ENCODE data around the gene STRADB. TPM values are rescaled to one million over a fixed set of nuclear protein-coding genes. Genes with fewer than 3 reads are reported as not detected.

The STRADB gene
- total and polyA plus RNA-seq, 2 experiments from 2014 or later, result 35.9 to 37.1 TPM

GRCh38 chr2:201507725-201508124, 56.2 kb downstream of the STRADB start:
- no peak overlapping the region for H3K4me3 ChIP-seq
- no peaks in the 10 kb centered on the region for H3K9me2 ChIP-seq (ENCODE audit: insufficient read depth)
- no peaks in the 10 kb centered on the region for H3K36me3 ChIP-seq (ENCODE audit: insufficient read depth)
- H3K9me3 Mint-ChIP-seq, result peaks cover 16% of the 10 kb centered on the region; the same call in 2 of the 3 replicates
- H3F3A ChIP-seq (replicated peaks; ENCODE audit: low read depth), result no peaks in the 10 kb centered on the region
- ATAC-seq (no peak), DNase-seq (ENCODE audit: low spot score) (no peak)
- no peak overlapping the region for H3K27ac Mint-ChIP-seq
- H2AFZ ChIP-seq, result no peak overlapping the region
- H3K4me1 ChIP-seq (ENCODE audit: insufficient read depth), result no peaks in the 10 kb centered on the region
- H3K4me2 ChIP-seq, result no peak overlapping the region
- H3K27ac ChIP-seq (ENCODE audit: low read depth), result no peak overlapping the region
- no peak overlapping the region for H3K4me3 Mint-ChIP-seq
- H3K79me2 ChIP-seq (replicated peaks; ENCODE audit: insufficient read depth), result no peaks in the 10 kb centered on the region
- TF ChIP-seq CREB1 (CRISPR knock-in tag; IDR thresholded peaks at IDR 0.05; ENCODE audit: low read depth), result no peak
- TF ChIP-seq EZH2phosphoT487 (IDR thresholded peaks at IDR 0.05; ENCODE audit: unreplicated experiment), result no peak
- TF ChIP-seq, protein P1, sequence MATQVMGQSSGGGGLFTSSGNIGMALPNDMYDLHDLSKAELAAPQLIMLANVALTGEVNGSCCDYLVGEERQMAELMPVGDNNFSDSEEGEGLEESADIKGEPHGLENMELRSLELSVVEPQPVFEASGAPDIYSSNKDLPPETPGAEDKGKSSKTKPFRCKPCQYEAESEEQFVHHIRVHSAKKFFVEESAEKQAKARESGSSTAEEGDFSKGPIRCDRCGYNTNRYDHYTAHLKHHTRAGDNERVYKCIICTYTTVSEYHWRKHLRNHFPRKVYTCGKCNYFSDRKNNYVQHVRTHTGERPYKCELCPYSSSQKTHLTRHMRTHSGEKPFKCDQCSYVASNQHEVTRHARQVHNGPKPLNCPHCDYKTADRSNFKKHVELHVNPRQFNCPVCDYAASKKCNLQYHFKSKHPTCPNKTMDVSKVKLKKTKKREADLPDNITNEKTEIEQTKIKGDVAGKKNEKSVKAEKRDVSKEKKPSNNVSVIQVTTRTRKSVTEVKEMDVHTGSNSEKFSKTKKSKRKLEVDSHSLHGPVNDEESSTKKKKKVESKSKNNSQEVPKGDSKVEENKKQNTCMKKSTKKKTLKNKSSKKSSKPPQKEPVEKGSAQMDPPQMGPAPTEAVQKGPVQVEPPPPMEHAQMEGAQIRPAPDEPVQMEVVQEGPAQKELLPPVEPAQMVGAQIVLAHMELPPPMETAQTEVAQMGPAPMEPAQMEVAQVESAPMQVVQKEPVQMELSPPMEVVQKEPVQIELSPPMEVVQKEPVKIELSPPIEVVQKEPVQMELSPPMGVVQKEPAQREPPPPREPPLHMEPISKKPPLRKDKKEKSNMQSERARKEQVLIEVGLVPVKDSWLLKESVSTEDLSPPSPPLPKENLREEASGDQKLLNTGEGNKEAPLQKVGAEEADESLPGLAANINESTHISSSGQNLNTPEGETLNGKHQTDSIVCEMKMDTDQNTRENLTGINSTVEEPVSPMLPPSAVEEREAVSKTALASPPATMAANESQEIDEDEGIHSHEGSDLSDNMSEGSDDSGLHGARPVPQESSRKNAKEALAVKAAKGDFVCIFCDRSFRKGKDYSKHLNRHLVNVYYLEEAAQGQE (IDR thresholded peaks at IDR 0.05; ENCODE audit: unreplicated experiment), result no peak
- no peak for TF ChIP-seq ZNF331 (CRISPR knock-in tag; IDR thresholded peaks at IDR 0.05; ENCODE audit: low read depth)
- no peak for TF ChIP-seq POLR2AphosphoS5 (IDR thresholded peaks at IDR 0.05; ENCODE audit: low read depth)
- TF ChIP-seq, protein P2, sequence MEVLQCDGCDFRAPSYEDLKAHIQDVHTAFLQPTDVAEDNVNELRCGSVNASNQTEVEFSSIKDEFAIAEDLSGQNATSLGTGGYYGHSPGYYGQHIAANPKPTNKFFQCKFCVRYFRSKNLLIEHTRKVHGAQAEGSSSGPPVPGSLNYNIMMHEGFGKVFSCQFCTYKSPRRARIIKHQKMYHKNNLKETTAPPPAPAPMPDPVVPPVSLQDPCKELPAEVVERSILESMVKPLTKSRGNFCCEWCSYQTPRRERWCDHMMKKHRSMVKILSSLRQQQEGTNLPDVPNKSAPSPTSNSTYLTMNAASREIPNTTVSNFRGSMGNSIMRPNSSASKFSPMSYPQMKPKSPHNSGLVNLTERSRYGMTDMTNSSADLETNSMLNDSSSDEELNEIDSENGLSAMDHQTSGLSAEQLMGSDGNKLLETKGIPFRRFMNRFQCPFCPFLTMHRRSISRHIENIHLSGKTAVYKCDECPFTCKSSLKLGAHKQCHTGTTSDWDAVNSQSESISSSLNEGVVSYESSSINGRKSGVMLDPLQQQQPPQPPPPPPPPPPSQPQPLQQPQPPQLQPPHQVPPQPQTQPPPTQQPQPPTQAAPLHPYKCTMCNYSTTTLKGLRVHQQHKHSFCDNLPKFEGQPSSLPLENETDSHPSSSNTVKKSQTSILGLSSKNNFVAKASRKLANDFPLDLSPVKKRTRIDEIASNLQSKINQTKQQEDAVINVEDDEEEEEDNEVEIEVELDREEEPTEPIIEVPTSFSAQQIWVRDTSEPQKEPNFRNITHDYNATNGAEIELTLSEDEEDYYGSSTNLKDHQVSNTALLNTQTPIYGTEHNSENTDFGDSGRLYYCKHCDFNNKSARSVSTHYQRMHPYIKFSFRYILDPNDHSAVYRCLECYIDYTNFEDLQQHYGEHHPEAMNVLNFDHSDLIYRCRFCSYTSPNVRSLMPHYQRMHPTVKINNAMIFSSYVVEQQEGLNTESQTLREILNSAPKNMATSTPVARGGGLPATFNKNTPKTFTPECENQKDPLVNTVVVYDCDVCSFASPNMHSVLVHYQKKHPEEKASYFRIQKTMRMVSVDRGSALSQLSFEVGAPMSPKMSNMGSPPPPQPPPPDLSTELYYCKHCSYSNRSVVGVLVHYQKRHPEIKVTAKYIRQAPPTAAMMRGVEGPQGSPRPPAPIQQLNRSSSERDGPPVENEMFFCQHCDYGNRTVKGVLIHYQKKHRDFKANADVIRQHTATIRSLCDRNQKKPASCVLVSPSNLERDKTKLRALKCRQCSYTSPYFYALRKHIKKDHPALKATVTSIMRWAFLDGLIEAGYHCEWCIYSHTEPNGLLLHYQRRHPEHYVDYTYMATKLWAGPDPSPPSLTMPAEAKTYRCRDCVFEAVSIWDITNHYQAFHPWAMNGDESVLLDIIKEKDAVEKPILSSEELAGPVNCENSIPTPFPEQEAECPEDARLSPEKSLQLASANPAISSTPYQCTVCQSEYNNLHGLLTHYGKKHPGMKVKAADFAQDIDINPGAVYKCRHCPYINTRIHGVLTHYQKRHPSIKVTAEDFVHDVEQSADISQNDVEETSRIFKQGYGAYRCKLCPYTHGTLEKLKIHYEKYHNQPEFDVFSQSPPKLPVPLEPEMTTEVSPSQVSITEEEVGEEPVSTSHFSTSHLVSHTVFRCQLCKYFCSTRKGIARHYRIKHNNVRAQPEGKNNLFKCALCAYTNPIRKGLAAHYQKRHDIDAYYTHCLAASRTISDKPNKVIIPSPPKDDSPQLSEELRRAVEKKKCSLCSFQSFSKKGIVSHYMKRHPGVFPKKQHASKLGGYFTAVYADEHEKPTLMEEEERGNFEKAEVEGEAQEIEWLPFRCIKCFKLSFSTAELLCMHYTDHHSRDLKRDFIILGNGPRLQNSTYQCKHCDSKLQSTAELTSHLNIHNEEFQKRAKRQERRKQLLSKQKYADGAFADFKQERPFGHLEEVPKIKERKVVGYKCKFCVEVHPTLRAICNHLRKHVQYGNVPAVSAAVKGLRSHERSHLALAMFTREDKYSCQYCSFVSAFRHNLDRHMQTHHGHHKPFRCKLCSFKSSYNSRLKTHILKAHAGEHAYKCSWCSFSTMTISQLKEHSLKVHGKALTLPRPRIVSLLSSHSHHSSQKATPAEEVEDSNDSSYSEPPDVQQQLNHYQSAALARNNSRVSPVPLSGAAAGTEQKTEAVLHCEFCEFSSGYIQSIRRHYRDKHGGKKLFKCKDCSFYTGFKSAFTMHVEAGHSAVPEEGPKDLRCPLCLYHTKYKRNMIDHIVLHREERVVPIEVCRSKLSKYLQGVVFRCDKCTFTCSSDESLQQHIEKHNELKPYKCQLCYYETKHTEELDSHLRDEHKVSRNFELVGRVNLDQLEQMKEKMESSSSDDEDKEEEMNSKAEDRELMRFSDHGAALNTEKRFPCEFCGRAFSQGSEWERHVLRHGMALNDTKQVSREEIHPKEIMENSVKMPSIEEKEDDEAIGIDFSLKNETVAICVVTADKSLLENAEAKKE (CRISPR knock-in tag; IDR thresholded peaks at IDR 0.05), result no peak
- TF ChIP-seq CTCF (conservative IDR thresholded peaks at IDR 0.05; ENCODE audit: low read depth in 2 of 2), result no peak
- no peaks in the 10 kb centered on the region for H4K20me1 ChIP-seq (replicated peaks; ENCODE audit: insufficient read depth)
- no peaks in the 10 kb centered on the region for H3K27me3 Mint-ChIP-seq (ENCODE audit: insufficient read depth, low read depth, poor library complexity)
- H3K36me3 Mint-ChIP-seq (ENCODE audit: low read depth), result peaks cover 7% of the 10 kb centered on the region
- H3K4me1 Mint-ChIP-seq, result no peaks in the 10 kb centered on the region
- H3K27me3 ChIP-seq (ENCODE audit: insufficient read depth), result no peaks in the 10 kb centered on the region
